Neural progenitor cell (in vitro differentiated cells): ENCODE measurements around the gene RB1.

ENCODE experiments used
- CTCF ChIP-seq: fragments of 200-600 bp; sonication (generic); IDR thresholded peaks from 2 replicates; pipeline ENCODE4 v1.5.1; 2017; ENCODE audit warnings: antibody characterized with exemption, mild to moderate bottlenecking
- EZH2 ChIP-seq: fragments of 200-600 bp; sonication (generic); IDR thresholded peaks from 2 replicates; pipeline ENCODE4 v1.6.1; 2017; ENCODE audit warnings: antibody characterized with exemption, mild to moderate bottlenecking, moderate library complexity

- TF ChIP-seq CTCF (no peak), EZH2 (no peak)
Observed at GRCh38 chr13:48402325-48402932, 98.9 kb downstream of the RB1 start.
